Right lobe of liver (tissue), 4 donors: ENCODE measurements around the gene CFAP210.

Experiments
- POLR2A ChIP-seq: fragments of 450-650 bp; IDR thresholded peaks from one replicate; pipeline ENCODE4 v1.6.1; 2017; ENCODE audit warnings: antibody characterized with exemption, mild to moderate bottlenecking
- TF ChIP-seq, protein P1 (sequence below), 4 donors: fragments of 200-600 bp in 3 of 4; fragments of 450-650 bp in 1 of 4; IDR thresholded peaks; one replicate each; pipeline versions ENCODE4 v1.5.1 to v1.8.0; 2016 to 2022; ENCODE audit warnings: antibody characterized with exemption in 4 of 4, mild to moderate bottlenecking in 2 of 4
- donor health status: DM: no; HTN: no; CAD: no.
- donor health status: DM: no; HTN: no; CAD: no.
- donor health status: DM: no; HTN: yes; CAD: no.

DNA sequence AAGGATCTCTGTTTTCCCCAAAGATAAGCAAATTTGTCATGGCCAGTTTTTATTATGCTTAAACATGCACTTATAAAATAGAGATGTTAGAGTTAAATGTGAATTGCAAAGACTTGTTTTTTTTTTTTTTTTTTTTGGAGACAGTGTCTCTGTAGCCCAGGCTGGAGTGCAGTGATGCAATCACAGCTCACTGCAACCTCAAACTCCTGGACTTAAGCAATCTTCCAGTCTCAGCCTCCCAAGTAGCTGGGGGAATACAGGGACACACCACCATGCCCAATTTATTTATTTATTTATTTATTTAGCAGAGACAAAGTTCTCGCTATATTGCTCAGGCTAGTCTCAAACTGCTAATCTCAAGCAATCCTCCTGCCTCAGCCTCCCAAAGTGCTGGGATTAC is 15.1 kb upstream of the CFAP210 start:
- TF ChIP-seq, protein P1, sequence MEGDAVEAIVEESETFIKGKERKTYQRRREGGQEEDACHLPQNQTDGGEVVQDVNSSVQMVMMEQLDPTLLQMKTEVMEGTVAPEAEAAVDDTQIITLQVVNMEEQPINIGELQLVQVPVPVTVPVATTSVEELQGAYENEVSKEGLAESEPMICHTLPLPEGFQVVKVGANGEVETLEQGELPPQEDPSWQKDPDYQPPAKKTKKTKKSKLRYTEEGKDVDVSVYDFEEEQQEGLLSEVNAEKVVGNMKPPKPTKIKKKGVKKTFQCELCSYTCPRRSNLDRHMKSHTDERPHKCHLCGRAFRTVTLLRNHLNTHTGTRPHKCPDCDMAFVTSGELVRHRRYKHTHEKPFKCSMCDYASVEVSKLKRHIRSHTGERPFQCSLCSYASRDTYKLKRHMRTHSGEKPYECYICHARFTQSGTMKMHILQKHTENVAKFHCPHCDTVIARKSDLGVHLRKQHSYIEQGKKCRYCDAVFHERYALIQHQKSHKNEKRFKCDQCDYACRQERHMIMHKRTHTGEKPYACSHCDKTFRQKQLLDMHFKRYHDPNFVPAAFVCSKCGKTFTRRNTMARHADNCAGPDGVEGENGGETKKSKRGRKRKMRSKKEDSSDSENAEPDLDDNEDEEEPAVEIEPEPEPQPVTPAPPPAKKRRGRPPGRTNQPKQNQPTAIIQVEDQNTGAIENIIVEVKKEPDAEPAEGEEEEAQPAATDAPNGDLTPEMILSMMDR (IDR thresholded peaks at IDR 0.05) = no peak
- TF ChIP-seq POLR2A = no peak
